ENCODE measurements around the gene ITIH5. TPM values are rescaled to one million over a fixed set of nuclear protein-coding genes. Genes with fewer than 3 reads are reported as not detected.
A peak's percentile ranks its signal among the peaks of the same experiment; 100 is the strongest.

The ITIH5 gene
- total and polyA plus RNA-seq, 2 of the 13 experiments (the other 11 are each of a cell fraction or from before 2014, with no cell fraction given): 4.7 to 8.9 TPM

DNA sequence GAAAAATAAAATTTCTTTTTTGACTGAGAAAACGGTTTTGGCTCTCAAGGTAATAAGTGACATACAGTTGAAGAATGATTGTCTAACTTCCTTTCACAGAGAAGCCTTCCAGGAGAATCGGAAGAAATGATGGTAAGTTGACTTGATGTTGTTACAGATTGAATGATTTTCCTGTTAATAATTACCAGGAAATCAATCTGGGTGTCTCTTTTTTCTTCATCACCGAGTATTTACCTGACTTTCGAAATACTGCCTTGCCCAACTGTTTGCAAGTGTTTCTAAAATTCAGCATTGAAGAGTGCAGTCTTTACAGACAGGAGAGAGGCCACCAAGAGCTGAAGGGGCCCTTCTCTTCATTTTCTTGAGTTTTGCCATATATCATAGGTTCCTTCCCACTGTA, 40.3 kb upstream of the ITIH5 start (continued):
- TF ChIP-seq ZNF782 (CRISPR knock-in tag; IDR thresholded peaks at IDR 0.05; ENCODE audit: borderline replicate concordance) (no peak), SP4 (CRISPR knock-in tag; IDR thresholded peaks at IDR 0.05) (no peak), MIER3 (CRISPR knock-in tag; IDR thresholded peaks at IDR 0.05; ENCODE audit: borderline replicate concordance) (peak; percentile 75; the same call in 1 of the 2 replicates), GATAD1 (CRISPR knock-in tag; IDR thresholded peaks at IDR 0.05) (no peak), FLYWCH1 (CRISPR knock-in tag; IDR thresholded peaks at IDR 0.05) (no peak), MIER2 (CRISPR knock-in tag; IDR thresholded peaks at IDR 0.05) (peak; percentile 54; the same call in 1 of the 2 replicates), ZNF263 (CRISPR knock-in tag; IDR thresholded peaks at IDR 0.05) (no peak), CHCHD3 (CRISPR knock-in tag; IDR thresholded peaks at IDR 0.05) (no peak), ZNF264 (CRISPR knock-in tag; IDR thresholded peaks at IDR 0.05) (peak; percentile 84; the same call in 1 of the 2 replicates), GTF2F1 (IDR thresholded peaks at IDR 0.05; ENCODE audit: low read length) (0 out of 2 replicates have a peak, but pooled peaks have one; percentile 37), IKZF1 (IDR thresholded peaks at IDR 0.05) (no peak)
- TF ChIP-seq, protein P1, sequence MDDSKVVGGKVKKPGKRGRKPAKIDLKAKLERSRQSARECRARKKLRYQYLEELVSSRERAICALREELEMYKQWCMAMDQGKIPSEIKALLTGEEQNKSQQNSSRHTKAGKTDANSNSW (CRISPR knock-in tag; IDR thresholded peaks at IDR 0.05; ENCODE audit: borderline replicate concordance): no peak
- TF ChIP-seq, protein P2, sequence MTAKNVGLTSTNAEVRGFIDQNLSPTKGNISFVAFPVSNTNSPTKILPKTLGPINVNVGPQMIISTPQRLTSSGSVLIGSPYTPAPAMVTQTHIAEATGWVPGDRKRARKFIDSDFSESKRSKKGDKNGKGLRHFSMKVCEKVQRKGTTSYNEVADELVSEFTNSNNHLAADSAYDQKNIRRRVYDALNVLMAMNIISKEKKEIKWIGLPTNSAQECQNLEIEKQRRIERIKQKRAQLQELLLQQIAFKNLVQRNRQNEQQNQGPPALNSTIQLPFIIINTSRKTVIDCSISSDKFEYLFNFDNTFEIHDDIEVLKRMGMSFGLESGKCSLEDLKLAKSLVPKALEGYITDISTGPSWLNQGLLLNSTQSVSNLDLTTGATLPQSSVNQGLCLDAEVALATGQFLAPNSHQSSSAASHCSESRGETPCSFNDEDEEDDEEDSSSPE (CRISPR knock-in tag; IDR thresholded peaks at IDR 0.05): peak; percentile 60
- TF ChIP-seq, protein P3, sequence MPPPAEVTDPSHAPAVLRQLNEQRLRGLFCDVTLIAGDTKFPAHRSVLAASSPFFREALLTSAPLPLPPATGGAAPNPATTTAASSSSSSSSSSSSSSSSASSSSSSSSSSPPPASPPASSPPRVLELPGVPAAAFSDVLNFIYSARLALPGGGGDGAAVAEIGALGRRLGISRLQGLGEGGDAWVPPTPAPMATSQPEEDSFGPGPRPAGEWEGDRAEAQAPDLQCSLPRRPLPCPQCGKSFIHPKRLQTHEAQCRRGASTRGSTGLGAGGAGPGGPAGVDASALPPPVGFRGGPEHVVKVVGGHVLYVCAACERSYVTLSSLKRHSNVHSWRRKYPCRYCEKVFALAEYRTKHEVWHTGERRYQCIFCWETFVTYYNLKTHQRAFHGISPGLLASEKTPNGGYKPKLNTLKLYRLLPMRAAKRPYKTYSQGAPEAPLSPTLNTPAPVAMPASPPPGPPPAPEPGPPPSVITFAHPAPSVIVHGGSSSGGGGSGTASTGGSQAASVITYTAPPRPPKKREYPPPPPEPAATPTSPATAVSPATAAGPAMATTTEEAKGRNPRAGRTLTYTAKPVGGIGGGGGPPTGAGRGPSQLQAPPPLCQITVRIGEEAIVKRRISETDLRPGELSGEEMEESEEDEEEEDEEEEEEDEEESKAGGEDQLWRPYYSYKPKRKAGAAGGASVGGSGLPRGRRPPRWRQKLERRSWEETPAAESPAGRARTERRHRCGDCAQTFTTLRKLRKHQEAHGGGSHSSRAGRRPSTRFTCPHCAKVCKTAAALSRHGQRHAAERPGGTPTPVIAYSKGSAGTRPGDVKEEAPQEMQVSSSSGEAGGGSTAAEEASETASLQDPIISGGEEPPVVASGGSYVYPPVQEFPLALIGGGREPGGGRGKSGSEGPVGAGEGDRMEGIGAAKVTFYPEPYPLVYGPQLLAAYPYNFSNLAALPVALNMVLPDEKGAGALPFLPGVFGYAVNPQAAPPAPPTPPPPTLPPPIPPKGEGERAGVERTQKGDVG (CRISPR knock-in tag; IDR thresholded peaks at IDR 0.05; ENCODE audit: borderline replicate concordance): no peak
- TF ChIP-seq, protein P4, sequence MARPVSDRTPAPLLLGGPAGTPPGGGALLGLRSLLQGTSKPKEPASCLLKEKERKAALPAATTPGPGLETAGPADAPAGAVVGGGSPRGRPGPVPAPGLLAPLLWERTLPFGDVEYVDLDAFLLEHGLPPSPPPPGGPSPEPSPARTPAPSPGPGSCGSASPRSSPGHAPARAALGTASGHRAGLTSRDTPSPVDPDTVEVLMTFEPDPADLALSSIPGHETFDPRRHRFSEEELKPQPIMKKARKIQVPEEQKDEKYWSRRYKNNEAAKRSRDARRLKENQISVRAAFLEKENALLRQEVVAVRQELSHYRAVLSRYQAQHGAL (CRISPR knock-in tag; IDR thresholded peaks at IDR 0.05; ENCODE audit: not compliant biosample characterization): no peak
- TF ChIP-seq, protein P5, sequence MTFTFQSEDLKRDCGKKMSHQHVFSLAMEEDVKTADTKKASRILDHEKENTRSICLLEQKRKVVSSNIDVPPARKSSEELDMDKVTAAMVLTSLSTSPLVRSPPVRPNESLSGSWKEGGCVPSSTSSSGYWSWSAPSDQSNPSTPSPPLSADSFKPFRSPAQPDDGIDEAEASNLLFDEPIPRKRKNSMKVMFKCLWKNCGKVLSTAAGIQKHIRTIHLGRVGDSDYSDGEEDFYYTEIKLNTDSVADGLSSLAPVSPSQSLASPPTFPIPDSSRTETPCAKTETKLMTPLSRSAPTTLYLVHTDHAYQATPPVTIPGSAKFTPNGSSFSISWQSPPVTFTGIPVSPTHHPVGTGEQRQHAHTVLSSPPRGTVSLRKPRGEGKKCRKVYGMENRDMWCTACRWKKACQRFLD (CRISPR knock-in tag; IDR thresholded peaks at IDR 0.05; ENCODE audit: borderline replicate concordance): no peak; the same call in 1 of the 2 replicates
- TF ChIP-seq, protein P6, sequence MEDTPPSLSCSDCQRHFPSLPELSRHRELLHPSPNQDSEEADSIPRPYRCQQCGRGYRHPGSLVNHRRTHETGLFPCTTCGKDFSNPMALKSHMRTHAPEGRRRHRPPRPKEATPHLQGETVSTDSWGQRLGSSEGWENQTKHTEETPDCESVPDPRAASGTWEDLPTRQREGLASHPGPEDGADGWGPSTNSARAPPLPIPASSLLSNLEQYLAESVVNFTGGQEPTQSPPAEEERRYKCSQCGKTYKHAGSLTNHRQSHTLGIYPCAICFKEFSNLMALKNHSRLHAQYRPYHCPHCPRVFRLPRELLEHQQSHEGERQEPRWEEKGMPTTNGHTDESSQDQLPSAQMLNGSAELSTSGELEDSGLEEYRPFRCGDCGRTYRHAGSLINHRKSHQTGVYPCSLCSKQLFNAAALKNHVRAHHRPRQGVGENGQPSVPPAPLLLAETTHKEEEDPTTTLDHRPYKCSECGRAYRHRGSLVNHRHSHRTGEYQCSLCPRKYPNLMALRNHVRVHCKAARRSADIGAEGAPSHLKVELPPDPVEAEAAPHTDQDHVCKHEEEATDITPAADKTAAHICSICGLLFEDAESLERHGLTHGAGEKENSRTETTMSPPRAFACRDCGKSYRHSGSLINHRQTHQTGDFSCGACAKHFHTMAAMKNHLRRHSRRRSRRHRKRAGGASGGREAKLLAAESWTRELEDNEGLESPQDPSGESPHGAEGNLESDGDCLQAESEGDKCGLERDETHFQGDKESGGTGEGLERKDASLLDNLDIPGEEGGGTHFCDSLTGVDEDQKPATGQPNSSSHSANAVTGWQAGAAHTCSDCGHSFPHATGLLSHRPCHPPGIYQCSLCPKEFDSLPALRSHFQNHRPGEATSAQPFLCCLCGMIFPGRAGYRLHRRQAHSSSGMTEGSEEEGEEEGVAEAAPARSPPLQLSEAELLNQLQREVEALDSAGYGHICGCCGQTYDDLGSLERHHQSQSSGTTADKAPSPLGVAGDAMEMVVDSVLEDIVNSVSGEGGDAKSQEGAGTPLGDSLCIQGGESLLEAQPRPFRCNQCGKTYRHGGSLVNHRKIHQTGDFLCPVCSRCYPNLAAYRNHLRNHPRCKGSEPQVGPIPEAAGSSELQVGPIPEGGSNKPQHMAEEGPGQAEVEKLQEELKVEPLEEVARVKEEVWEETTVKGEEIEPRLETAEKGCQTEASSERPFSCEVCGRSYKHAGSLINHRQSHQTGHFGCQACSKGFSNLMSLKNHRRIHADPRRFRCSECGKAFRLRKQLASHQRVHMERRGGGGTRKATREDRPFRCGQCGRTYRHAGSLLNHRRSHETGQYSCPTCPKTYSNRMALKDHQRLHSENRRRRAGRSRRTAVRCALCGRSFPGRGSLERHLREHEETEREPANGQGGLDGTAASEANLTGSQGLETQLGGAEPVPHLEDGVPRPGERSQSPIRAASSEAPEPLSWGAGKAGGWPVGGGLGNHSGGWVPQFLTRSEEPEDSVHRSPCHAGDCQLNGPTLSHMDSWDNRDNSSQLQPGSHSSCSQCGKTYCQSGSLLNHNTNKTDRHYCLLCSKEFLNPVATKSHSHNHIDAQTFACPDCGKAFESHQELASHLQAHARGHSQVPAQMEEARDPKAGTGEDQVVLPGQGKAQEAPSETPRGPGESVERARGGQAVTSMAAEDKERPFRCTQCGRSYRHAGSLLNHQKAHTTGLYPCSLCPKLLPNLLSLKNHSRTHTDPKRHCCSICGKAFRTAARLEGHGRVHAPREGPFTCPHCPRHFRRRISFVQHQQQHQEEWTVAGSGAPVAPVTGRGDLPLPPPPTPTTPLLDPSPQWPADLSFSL (CRISPR knock-in tag; IDR thresholded peaks at IDR 0.05): no peak
